A204.1 (cell line): ENCODE measurements around the gene ZNF554.

Experiments used
- FAIRE-seq: peaks from 2 replicates; lab custom pipeline; 2012; peaks lifted over from hg19 to GRCh38; lab: Jason Lieb, UNC

ZNF554 gene

DNA sequence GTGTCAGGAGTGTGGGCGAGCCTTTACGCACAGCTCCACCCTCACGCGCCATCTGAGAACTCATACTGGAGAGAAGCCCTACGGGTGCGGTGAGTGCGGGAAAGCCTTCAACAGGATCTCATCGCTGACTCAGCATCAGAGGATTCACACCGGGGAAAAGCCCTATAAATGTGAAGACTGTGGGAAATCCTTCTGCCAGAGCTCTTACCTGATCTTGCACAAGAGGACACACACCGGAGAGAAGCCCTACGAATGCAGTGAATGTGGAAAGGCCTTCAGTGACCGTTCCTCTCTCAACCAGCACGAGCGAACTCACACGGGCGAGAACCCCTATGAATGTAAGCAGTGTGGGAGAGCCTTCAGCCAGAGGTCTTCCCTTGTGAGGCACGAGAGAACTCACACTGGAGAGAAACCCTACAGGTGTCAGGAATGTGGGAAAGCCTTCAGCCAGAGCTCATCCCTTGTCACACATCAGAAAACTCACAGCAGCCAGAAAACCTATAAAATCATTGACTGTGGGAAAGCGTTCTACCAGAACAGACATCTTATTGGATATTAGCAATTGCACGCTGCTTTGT lies 14.7 kb downstream of the ZNF554 start:
- no peak for FAIRE-seq

DNA sequence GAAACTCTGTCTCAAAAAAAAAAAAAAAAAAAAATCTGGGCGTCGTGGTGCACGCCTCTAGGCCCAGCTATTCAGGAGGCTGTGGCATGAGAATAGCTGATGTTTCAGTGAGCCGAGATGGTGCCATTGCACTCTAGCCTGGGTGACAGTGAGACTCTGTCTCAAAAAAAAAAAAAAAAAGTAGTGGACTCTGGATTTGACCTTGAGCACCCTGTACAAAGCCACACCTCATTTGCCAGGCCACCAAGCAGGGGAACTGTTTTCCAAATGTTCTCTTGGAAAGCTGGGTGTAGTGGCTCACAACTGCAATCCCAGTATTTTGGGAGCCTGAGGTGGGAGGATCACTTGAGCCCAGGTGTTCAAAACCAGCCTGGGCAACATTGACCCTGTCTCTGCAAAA lies 17.8 kb downstream of the ZNF554 start:
- no peak for FAIRE-seq

DNA sequence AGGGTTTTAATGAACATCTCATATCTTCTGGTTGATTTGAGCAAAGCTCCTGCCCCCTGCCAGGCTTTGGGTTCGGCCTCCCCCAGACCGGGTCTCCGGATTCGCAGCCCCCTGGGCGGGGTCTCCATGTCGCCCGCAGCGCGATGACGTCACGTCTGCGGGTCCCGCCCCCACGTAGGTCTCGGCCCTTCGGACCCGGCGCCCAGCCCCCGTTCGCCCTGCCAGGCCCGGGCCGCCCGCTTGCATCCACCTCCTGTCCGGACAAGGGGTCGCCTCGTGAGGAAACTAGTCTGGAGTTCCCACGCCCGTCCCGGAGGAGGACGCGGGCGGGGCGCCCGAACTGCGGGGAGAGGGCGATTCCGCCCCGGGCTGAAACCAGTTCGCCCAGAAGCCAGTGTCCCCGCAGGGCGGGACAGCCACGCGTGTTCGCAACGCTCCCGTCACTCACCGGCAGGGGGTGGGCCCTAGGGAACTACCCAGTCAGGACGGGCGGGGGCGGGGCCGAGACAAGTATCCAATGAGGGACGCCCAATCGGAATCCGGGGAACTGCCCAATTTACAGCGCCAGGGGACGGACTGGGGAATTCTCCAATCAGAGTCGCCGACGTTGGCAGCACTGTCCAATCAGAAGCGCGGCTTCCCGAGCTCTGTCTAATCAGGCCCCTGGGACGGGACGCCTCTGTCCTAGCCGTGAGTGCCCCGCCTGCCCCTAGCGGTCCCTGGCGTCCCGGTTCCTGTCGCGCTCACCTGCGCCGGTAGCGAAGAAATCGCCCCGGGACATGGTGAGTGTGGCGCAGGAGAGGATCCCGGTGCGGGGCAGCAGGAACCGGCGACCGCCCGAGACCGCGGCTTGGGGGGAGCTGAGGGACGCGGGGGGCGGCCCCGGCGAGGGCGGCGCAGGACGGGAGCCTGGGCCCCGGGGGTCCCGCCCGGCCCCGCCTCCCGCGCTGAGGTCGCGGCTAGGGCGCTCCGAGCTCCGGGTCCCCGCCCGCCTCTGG lies 21.4 kb downstream of the ZNF554 start, which contains the start of gene ZNF555:
Gene ZNF555 (plus strand): TSS at position 682 of the 998 bp plus-strand sequence. CDS start 98 bp downstream, at position 780.
- FAIRE-seq, result peak; percentile 97

DNA sequence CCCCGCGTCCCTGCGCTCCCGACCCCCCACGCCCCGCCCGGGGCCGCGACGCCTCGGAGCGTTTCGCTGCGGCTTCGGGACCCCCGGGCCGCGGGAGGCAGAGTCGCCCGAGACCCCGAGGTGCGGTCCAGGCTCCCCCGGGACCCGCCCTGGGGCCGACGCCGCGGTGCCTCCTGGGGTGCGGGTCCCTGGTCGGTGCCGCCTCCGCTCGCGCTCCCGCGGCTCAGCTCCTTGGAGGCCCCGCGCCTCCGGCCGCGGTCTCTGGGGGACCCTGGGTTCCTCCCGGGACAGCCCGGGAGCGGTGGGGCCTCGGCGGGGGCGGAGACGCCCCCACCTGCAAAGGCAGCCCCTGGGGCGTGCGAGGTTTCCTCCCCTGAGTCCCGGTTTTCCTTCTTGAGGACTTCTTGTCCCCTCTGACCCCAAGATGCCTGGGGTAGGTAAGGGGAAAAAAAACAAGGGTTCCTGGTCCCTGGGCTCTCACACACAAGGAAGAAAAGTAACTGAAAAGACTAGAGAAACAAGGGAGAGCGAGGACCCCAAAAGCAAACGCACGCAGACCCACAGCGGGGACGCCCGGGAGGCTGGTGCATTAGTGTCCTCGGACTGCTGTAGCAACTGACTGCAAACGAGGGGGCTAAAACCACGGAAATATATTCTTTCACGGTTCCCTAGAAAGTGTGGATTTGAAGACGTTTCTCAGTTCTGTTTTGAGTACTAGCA lies 22.3 kb downstream of the ZNF554 start:
- no peak for FAIRE-seq

DNA sequence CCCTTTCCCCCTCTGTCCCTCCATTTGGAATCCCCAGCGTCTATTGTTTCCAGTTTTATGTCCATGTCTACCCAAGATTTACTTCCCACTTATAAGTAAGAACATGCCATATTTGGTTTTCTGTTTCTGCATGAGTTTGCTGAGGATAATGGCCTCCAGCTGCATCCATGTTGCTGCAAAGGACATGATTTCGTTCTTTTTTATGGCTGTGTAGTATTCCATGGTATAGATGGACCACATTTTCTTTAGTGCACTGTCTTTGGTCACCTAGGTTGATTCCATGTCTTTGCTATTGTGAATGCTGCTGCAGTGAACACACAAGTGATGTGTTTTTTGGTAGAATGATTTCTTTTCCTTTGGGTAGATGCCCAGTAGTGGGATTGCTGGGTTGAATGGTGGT lies 25.4 kb downstream of the ZNF554 start:
- FAIRE-seq, result no peak

- FAIRE-seq, result no peak
Measured at GRCh38 chr19:2846180-2846894, 26.7 kb downstream of the ZNF554 start.

GRCh38 chr19:2847507-2847906 lies 27.8 kb downstream of the ZNF554 start:
- FAIRE-seq, result no peak

DNA sequence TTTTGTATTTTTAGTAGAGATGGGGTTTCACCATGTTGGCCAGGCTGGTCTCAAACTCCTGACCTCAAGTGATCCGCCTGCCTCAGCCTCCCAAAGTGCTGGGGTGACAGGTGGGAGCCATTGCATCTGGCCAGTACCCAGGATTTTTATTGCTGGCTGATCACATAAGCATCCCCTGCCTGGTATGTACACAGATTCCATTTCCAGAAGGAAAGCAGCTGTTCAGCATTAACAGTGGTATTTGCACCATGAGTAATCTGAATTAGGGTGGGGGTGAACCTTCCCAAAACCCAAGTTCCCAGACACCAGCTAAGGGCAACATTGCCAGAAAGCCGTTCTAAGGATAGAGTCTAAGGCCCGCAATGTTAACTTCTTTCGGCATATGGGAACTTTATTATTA lies 28.9 kb downstream of the ZNF554 start:
- no peak for FAIRE-seq

GRCh38 chr19:2850256-2850925 lies 30.7 kb downstream of the ZNF554 start:
- no peak for FAIRE-seq

GRCh38 chr19:2852598-2852997 lies 32.9 kb downstream of the ZNF554 start:
- no peak for FAIRE-seq

- FAIRE-seq, result no peak
Measured at GRCh38 chr19:2853015-2853606, 33.4 kb downstream of the ZNF554 start.

GRCh38 chr19:2854849-2855248 lies 35.2 kb downstream of the ZNF554 start:
- FAIRE-seq, result no peak

- FAIRE-seq, result no peak
Measured at GRCh38 chr19:2856457-2857050, 36.9 kb downstream of the ZNF554 start.

GRCh38 chr19:2858864-2859263 lies 39.2 kb downstream of the ZNF554 start:
- FAIRE-seq, result no peak

- FAIRE-seq, result no peak
Measured at GRCh38 chr19:2863816-2864215, 44.1 kb downstream of the ZNF554 start.

DNA sequence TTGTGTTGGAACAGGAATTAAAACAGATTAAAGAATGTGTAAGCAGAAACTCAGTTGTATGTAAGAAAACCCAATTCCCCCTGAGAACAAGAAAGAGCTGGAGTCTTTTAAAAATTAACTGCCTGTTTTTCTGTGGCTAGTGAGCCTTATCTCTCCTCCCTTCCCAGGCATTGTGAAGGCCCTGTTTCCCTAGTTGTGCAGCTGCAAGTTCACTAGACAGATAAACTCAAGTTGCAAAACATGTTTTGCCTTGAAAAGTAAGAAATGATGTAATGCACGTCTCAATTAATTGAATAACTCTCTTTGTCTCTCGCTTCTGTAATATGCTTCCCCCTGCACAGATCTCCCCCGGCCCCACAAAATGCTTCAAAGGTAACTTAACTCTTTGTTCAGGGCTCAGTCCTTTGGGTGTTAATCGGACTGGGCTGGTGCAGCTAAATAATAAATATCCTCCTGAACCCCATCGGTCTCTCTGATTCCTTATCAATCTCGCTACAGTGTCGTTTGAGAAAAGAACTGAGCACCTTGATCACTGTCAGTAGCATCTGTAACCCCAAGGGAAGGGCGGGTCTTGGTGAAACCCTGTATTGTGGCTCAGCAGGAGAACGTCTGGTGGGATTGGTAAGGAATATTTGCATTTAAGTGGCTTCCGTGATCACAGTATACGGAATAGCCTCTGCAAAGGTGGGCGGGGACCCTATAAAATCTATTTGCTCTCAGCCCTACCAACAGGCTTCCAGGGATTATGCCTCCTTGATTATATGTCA lies 45.8 kb downstream of the ZNF554 start:
- no peak for FAIRE-seq

DNA sequence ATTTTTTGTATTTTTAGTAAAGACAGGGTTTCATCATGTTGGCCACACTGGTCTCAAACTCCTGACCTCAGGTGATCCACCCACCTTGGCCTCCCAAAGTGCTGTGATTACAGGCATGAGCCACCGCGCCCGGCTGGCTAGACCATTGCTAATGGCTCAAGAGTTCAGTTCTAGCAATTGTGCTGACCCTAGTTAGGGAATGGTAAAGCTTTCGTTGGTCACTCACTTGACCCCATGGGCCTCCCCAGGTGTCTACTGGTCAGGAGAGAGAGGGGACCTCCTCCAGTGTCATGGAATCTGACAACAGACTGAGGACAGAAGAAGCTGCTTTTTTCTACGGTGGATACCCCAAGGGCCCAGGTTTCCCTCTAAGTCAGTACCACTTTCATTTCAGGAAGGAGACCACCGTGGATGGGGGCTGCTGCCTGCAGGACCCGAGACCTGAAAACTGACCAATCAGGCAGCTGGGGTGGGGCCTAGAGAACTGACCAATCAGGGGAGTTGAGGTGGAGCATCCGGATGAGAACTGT lies 46.9 kb downstream of the ZNF554 start:
- FAIRE-seq, result no peak

- no peak for FAIRE-seq
Measured at GRCh38 chr19:2867025-2867991, 47.6 kb downstream of the ZNF554 start, which contains the start of gene ZNF556. Gene ZNF556, plus strand, starts transcription at chr19:2867335. Its CDS starts 87 bp downstream, at chr19:2867422.
